HG03135 (cell line): ENCODE measurements around the gene COMP.
"Not testable (repeated sequence)": the region's sequence is repeated elsewhere in the genome, so short reads cannot be mapped to it uniquely, and the experiment has no call there.

Source experiments
- ATAC-seq: cut with Tn5 transposase; IDR thresholded peaks from one replicate; pipeline ENCODE4 v1.9.1; 2021; ENCODE audit warnings: mild to moderate bottlenecking, moderate library complexity; ENCODE audit not compliant: unreplicated experiment

The COMP gene

DNA sequence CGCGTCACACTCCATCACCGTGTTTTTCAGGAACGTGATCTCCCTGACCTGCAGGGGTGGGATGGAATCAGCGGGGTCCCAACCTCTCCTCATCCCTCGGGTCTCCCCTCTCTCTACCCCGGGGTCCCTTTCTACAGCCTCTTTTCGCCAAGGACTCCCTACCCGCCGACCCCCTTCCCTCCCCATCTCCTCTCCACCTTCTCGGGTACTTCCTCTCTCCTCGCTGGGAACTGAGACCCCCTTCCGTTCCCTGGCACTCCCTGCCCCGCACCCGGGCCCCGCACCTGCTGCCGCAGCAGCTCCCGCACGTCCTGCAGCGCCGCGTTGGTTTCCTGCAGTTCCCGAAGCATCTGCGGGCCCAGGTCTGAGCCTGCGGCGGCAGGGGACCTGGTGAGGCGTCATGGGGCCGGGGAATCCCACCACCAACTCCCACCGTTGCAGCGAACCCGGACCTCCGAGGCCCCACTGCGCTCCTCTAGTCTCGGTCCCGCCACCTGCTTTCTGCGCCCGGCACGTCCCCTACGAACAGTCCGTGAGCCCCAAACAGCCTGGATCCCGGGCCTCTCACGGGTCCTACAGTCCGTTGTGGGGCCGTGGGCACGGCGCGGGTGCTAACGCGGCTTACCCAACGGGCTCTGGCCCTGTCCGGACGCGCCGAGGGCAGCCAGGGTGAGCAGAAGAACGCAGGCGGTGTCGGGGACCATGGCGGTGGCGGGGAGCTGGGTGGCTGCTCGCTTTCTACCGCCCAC is at the start of gene COMP:
TSS of gene COMP (minus strand) at position 740 of the 749 bp plus-strand sequence. CDS start at position 704, 36 bp downstream.
- no peak for ATAC-seq

DNA sequence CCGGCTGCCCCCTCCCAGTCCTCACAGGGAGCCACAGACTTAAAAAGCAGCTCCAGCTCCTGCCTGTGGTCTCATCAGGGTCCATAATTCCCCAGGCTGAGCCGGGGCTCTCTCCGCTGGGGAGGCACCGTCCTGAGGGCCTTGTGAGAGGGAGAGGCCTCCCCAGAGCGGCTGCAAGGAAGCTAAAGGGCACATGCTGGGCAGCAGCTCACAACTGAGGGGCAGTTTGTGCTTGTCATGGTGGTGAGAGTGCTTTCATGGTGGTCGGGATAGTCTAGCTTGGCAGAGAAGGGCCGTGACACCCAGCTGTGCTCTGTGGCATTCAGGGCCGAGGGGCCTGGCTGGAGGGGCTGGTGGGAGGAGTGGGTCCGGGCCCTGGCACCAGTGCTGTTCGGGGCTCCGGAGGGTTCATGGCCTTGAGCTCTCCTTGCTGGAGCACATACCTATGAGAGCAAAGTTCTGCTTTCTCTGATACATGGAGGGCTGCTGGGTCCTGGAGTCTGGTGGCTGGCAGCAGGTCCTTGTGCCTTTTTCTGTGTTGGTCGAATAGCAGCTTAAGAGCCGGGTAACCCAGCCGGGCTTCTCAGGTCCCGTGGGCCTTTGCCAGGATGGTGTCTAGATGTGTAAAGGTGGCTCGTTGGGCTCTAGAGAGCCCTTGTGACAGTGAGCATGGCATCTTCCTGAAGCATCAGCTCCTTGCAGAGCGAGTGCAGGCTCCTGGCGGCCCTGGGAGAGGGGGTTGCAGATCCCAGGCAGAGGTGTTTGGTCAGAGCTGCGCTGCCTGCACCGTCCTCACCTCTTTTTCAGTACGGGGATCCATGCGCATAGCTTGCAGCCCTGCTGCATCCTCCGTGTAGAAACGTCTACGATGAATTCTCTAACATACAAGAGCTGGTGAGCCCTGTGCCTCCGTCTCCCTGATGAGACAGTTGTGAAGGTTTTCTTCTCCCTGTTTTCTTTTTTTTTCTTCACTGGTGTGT is 49.5 kb upstream of the COMP start:
- ATAC-seq: no peak

DNA sequence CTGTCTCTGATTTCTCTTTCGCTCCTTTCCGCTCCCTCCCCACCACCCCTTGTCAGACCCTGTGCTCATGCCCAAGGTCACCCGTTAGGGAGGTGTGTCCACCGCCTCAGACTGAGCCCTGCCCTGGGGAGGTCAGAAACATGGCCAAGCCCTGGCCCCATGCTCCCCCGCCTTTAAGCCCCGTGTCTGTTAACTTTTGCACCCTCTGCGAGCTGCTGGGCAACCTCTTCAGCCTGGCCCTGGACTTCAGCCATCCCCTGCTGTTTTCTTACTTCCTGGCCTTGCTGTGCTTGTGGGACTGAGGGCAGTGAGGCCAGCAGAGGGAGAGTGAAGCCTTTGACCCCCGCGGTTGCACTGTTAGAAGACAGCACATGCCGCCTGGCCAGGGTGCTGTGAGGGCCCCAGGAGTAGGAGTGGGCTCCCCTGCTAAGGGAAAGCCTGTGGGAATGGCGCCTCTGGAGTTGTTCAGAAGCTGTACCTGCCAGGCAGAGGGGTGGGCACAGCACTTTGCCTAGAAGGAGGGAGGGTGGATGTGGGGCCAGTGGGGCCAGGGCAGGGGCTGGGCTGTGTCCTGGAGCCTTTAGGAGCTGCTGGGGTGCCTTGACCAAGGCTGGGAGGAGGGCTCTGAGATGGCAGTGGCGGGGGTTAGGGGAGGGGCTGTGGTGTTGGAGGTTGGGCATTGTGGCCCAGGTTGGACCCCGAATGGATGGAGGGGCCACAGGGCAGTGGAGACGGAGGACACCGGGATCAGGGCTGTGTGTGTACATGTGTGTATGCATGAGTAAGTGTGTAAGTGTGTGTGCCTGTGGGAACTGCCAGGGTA is 48.6 kb upstream of the COMP start:
- ATAC-seq: no peak

DNA sequence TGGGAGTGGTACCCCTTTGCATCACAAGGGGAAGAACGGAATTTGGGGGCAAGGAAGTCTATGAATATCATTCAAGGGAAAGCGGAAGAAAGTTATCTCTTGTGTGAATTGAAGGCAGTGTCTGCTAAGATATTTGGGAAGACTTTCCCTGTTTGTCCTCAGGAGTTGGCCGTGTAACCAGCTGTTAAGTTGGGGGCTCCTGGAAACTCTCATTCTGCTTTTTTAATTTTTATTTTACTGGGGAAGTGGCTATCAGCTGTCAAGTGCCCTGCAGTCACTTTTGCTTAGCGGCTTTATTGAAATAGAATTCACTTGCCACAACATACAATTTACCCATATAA is 43.5 kb upstream of the COMP start:
- no peak for ATAC-seq

DNA sequence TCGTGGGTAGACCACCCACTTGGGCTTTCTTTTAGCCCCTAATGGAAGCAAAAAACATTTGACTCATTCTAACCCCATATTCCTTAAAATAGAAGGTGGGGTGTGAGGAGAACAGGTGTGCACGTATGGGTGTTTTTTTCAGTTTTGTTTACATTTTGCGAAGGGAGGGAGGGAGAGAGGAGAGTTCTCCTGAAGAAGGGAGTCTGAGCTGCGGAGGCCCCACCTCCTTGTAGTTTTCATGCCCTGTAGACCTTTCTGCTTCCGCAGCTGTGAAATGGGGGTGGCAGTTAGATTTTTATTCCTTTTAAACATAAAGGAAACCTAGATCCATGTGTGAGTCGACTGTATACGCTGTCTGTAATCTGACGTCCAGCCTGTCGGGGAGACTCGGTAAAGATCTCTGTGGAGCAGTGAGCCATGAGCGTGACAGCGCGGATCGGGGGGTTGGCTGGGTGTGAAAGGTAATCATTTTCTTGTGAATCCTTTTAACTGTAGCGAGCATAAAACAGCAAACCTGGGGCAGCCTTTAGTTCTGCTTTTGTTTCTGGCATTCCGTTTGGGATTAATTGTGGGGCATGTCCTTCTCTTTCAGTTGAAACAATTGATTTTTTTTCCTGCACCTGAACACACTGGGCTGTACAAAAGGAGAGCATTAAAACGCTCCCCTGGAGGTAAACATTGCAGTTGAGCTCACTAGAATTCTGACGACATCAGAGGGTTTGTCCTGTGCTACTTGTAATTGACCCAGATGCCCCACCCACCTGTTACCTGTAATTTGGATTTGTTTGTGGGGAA is 42.9 kb upstream of the COMP start:
- ATAC-seq: no peak

DNA sequence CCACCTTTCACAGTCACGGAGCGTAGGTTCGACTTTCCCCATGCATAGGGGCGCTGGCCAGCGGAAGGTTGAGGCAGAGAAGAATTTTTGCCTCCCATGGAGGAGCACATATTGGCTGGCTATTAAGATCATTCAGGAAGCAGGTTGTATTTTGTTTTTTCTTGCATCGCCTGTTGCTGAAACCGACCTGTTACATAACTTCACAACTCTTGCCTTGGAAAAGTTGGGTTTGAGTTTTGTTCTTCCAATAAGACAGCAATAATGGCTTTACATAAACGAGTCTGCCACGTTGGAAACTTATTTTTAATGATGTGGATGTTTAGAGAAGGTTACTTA is 42.0 kb upstream of the COMP start:
- no peak for ATAC-seq

DNA sequence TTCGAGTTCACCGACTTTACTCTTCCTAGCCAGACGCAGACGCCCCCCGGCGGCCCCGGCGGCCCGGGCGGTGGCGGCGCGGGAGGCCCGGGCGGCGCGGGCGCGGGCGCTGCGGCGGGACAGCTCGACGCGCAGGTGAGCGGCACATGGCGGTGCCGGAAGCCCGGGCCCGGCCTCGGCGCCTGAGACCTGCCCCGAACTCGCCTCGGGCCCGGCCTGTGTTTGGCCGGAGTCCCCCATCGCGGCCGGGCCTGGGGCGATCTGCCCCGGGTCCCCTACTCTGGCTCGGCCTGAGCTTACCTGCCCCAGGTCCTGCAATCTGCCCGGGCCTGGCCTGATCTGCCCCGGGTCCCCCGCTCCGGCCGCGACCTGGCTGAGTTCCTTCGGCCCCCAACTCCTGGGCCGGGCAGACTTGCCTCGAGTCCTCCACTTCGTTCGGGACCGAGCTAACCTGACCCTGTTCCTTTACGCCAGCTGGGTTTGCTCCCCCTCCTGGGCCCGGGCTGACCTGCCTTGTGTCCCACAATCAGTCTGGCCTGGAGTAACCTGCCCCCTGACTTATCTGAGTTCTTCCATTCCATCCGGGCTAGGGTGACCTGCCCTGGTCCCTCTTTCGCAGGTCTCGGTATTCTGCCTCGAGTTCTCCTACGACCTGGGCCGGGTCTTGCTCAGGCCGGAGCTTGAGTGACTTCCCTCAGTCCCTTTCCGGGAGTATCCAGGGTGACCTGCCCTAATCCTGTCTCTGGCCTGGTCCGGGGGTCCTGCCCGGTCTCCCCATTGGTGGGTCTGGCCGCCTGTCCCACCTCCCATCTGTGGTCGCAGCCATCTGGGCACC is 41.4 kb upstream of the COMP start:
- ATAC-seq: peak; percentile 33

DNA sequence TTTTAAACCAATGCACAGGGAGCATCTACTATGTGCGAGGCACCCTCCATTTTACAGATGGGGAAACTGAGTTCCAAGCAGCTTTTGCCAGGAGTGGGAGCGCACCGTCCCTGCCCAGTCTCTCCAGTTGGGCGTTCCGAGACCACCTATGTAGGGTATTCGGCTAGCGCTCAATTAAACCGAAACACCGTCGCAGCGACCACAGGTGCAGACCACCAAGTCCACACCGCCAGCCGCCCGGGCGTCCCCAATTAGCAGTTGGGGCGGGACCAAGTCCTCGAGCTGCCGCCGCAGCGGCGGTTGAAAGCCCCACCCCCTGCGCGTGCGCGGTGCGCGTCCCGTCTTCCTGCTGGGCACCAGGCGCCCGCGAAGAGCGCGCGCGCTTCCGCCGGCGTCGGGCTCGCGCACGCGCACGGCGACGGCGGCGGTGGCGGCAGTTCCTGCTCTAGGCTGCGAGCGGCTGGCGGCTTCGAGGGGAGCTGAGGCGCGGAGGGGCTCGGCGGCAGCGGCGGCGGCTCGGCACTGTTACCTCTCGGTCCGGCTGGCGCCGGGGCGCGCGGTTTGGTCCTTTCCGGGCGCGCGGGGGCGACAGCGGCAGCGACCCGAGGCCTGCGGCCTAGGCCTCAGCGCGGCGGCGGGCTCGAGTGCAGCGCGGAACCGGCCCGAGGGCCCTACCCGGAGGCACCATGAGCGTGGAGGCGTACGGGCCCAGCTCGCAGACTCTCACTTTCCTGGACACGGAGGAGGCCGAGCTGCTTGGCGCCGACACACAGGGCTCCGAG is 40.6 kb upstream of the COMP start, which contains the start of gene UPF1:
TSS of gene UPF1 (plus strand) at position 436 of the 782 bp plus-strand sequence. CDS start at position 687, 251 bp downstream.
- peak; percentile 66 for ATAC-seq

DNA sequence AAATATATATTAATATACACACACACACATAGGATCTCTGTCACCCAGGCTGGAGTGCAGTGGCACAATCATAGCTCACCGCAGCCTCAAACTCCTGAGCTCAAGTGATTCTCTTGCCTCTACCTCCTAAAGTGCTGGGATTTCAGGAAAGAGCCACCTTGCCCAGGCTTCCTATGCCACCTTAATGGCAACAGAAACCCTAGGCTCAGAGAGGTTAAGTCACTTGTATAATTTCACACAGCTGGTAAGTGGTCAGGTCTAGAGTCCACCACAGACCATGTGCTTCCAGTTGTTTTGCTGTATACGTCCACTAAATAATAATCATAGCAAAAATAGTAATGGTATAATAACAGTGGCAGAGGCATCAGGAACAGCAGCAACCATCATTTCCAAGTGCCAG is 39.4 kb upstream of the COMP start:
- no peak for ATAC-seq

DNA sequence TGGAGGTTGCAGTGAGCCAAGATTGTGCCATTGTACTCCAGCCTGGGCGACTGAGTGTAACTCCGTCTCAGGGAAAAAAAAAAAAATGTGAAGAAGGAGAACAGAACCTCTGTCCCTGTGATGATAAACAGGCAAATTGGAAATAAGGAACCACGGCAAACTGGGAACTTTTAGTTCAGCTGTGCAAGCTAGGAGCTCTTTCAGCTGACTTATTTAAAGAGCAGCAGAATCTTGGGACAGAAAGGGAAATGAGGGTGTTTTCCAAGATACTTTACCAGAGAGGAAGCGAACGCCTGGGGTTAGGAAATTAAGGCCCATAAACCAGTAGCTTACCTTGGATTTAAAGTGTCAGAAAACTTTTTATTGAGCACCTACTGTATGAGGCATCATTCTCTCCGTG is 37.7 kb upstream of the COMP start:
- ATAC-seq: no peak

DNA sequence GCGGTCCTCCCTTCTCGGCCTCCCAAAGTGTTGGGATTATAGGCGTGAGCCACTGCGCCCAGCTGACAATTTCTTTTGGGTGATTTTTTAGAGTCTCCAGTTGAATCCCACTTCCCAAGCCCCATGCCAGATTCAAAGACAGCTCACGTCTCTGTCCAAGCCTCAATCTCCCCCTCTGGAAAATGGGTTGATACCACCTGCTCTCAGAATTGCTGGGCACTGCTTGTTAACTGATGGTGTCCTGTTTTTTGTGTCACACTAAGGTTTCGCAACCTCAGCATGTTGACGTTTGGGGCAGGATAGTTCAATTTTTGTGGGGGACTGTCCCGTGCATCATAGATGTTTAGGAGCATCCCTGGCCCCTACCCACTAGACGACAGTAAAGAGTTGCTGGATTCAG is 26.5 kb upstream of the COMP start:
- no peak for ATAC-seq

DNA sequence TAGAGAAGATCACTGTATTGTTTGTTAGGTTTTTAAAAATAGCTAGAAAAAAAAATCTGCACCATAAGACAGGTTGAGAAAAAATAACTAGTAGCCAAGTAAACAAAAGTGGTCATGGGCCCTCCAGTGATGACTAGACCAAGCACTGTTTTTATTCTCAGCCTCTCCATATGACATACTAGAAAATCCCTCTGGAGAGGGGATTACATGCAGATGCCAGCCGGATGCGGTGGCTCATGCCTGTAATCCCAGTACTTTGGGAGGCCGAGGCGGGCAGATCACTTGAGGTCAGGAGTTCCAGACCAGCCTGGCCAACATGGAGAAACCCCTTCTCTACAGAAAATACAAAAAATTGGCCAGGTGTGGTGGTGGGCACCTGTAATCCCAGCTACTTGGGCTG is 25.5 kb upstream of the COMP start:
- ATAC-seq: not testable (repeated sequence)

DNA sequence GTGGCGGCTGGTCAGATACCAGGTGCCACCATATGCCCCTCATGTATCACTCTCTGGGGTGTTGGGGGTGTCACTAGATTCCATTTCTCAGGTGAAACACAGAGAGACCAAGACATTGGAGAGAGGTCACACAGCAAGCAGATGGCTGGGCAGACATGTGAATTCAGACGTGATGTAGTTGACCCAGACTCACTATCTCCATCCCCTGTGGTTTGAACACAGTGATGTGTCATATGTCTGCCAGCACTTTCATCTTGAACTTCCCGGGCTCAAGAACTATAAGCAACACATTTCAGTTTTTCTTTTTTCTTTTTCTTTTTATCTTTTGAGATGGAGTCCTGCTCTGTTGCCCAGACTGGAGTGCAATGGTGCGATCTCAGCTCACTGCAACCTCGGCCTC is 24.6 kb upstream of the COMP start:
- no peak for ATAC-seq

DNA sequence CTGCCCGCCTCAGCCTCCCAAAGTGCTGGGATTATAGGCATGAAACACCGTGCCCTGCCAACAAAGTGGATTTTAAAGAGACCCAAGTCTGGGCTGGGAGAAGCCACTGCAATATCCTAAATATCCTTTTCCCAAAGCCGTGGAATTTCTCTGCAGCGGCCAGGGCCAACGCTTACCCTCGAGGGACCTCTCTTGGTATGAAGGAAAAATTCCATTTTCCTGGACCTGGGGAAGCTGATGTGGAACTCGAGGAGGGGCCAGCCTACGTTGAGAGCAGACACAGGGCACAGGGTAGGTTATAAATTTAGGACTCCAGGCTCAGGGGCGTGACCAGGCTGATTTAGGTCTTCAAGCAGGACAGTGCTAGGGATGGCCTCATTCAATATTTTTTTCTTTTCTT is 23.0 kb upstream of the COMP start:
- ATAC-seq: no peak

DNA sequence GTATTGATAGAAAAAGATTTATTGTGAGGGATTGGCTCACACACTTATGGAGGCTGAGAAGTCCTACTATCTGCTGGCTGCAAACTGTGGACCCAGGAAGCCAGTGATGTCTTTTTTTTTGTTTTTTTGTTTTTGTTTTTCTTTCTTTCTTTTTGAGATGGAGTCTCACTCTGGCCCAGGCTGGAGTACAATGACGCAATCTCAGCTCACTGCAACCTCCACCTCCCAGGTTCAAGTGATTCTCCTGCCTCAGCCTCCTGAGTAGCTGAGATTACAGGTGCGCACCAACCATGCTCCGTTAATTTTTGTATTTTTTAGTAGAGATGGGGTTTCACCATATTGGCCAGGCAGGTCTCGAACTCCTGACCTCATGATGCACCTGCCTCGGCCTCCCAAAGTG is 20.5 kb upstream of the COMP start:
- ATAC-seq: not testable (repeated sequence)

DNA sequence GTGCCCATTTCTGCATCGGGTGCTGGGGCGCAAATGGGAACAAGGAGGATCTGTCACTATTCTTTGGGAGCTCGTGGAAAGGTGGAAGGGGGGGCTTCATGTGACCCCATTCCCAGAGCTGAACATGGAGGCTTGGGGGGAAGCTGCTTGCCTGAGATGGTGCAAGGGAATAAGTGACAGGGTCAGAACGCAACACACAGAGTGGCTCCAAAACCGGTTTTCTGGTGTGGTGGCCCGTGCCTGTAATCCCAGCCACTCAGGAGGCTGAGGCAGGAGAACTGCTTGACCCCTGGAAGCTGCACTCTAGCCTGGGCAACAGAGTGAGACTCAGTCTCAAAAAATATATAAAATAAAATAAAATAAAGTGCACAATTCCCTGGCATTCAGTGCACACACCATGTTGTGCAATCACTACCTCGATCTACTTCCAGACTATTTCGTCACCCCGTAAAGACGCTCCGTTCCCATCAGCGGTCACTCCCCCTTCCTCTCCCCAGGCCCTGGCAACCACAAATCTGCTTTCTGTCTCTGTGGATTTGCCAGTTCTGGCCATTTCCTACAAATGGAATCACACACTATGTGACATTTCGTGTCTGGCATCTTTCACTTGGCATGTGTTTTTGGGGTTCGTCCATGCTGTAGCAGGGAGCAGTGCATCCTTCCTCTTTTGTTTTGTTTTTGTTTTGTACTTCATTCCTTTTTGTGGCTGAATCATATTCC is 18.2 kb upstream of the COMP start:
- ATAC-seq: no peak

DNA sequence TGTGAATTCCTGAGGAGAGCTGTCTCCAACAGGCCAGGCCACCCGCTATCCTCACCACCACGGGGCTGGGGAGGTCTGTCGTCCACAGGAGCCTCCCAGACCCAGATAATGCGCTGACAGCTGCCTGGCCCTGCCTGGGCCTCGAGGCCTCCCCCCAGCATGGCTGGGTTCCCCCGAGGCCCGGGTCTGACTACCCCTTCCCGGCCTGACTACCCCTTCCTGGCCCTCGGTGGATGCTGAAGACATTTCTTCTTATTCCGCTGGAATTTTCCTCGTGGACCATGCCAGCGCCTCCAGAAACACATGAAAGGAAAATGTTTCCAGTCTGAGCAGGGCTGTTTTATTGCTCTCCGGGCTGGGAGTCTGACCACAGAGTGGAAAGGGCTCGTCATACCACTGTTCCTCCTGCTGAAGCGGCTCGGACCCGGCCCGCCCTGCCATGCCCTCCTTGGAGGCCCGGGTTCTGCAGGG is 16.8 kb upstream of the COMP start:
- no peak for ATAC-seq

DNA sequence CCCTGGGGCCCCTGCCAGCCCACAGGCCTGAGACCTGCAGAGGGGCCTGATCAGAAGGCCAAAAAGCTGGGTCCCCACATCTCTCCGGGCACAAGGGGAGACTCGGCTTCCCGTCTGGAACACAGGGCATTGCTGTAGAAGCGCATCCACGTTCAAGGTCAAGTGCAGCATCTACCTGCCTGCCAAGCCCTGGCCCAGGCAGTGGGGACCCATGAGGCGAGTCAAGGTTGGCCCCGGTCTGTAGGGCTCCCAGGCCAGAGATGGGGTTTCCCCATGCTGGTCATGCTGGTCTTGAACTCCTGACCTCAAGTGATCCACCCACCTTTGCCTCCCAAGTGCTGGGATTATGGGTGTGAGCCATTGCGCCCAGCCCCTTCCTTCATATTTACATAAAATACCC is 13.5 kb upstream of the COMP start:
- ATAC-seq: no peak
